Thymus (tissue), 14 donors: ENCODE measurements around the gene MND1. TPM values are rescaled to one million over a fixed set of nuclear protein-coding genes. Genes with fewer than 3 reads are reported as not detected.

Experiments
- DNase-seq, 9 donors: peaks; one replicate each; pipeline ENCODE4 v3.0.0-alpha.2; 2013; ENCODE audit warnings: low spot score in 9 of 9, low read depth in 6 of 9, missing footprints in 1 of 9
- H3K27ac ChIP-seq, 2 donors: one replicate each; pipeline ENCODE4 v1.5.1; 2013; ENCODE audit warnings: control low read depth in 1 of 2, low read depth in 1 of 2, low read length in 1 of 2, mild to moderate bottlenecking in 1 of 2, moderate library complexity in 1 of 2
- H3K27me3 ChIP-seq, 2 donors: one replicate each; pipeline ENCODE4 v1.5.1; 2013; ENCODE audit warnings: low read length in 1 of 2; ENCODE audit not compliant: control insufficient read depth in 2 of 2, insufficient read depth in 1 of 2
- H3K36me3 ChIP-seq, 2 donors: one replicate each; pipeline ENCODE4 v1.5.1; 2013; ENCODE audit warnings: low read length in 1 of 2, mild to moderate bottlenecking in 1 of 2, moderate library complexity in 1 of 2; ENCODE audit not compliant: control insufficient read depth in 2 of 2, insufficient read depth in 2 of 2
- H3K4me1 ChIP-seq, 2 donors: one replicate each; pipeline ENCODE4 v1.5.1; 2013; ENCODE audit warnings: low read length in 2 of 2; ENCODE audit not compliant: control insufficient read depth in 2 of 2, insufficient read depth in 2 of 2
- H3K4me3 ChIP-seq, 2 donors: one replicate each; pipeline ENCODE4 v1.5.1; 2013; ENCODE audit warnings: low read length in 2 of 2, control low read depth in 1 of 2, mild to moderate bottlenecking in 1 of 2
- H3K9me3 ChIP-seq, 2 donors: one replicate each; pipeline ENCODE4 v1.5.1; 2013; ENCODE audit warnings: low read length in 1 of 2, mild to moderate bottlenecking in 1 of 2; ENCODE audit not compliant: control insufficient read depth in 2 of 2, insufficient read depth in 1 of 2
- WGBS: extraction: QIAGEN DNeasy Blood & Tissue Kit; methylation state at CpG from one replicate; pipeline ENCODE4 v1.1.7; 2013; 5-methylcytosine and 5-hydroxymethylcytosine counted together
- long read RNA-seq, 10 donors: transcript quantifications; one replicate each; lab custom pipeline, GENCODE V29; 2026
- polyA plus RNA-seq: library from polyadenylated mRNA; stranded (reverse); fragments of 200-250 nt; gene quantifications from one replicate; pipeline ENCODE4 v1.2.3, GENCODE V29; 2013
- total RNA-seq: library from RNA; stranded (reverse); fragments of 120-200 nt; gene quantifications from one replicate; pipeline ENCODE4 v1.2.4, GENCODE V29; 2013
- donor health status: healthy.

The MND1 gene, protein sequence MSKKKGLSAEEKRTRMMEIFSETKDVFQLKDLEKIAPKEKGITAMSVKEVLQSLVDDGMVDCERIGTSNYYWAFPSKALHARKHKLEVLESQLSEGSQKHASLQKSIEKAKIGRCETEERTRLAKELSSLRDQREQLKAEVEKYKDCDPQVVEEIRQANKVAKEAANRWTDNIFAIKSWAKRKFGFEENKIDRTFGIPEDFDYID
- total RNA-seq (32.7 TPM), polyA plus RNA-seq (13.2 TPM)
- long read RNA-seq, donor 1, partial matches to known transcripts = 0 of 1 reads
- long read RNA-seq, donor 1, other reads (novel, unspliced or antisense) = 0 of 1 reads
- long read RNA-seq, donor 2 = 0 reads
- long read RNA-seq, donor 3, transcript MND1-201 (8 exons, 968 nt) = major isoform, 21 of 30 reads
- long read RNA-seq, donor 3, partial matches to known transcripts = 8 of 30 reads
- long read RNA-seq, donor 3, other reads (novel, unspliced or antisense) = 0 of 30 reads
- long read RNA-seq, donor 4, transcript MND1-201 (8 exons, 968 nt) = major isoform, 8 of 8 reads
- long read RNA-seq, donor 4, partial matches to known transcripts = 0 of 8 reads
- long read RNA-seq, donor 4, other reads (novel, unspliced or antisense) = 0 of 8 reads
- long read RNA-seq, donor 5, transcript MND1-201 (8 exons, 968 nt) = major isoform, 19 of 24 reads
- long read RNA-seq, donor 5, partial matches to known transcripts = 5 of 24 reads
- long read RNA-seq, donor 5, other reads (novel, unspliced or antisense) = 0 of 24 reads
- long read RNA-seq, donor 6, transcript MND1-201 (8 exons, 968 nt) = major isoform, 10 of 10 reads
- long read RNA-seq, donor 6, partial matches to known transcripts = 0 of 10 reads
- long read RNA-seq, donor 6, other reads (novel, unspliced or antisense) = 0 of 10 reads
- long read RNA-seq, donor 7, transcript MND1-201 (8 exons, 968 nt) = major isoform, 14 of 21 reads
- long read RNA-seq, donor 7, partial matches to known transcripts = 5 of 21 reads
- long read RNA-seq, donor 7, other reads (novel, unspliced or antisense) = 0 of 21 reads
- long read RNA-seq, donor 8, partial matches to known transcripts = 0 of 2 reads
- long read RNA-seq, donor 8, other reads (novel, unspliced or antisense) = 0 of 2 reads
- long read RNA-seq, donor 9, transcript MND1-201 (8 exons, 968 nt) = major isoform, 14 of 15 reads
- long read RNA-seq, donor 9, partial matches to known transcripts = 0 of 15 reads
- long read RNA-seq, donor 9, other reads (novel, unspliced or antisense) = 0 of 15 reads
- long read RNA-seq, donor 10, transcript MND1-201 (8 exons, 968 nt) = major isoform, 15 of 15 reads
- long read RNA-seq, donor 10, partial matches to known transcripts = 0 of 15 reads
- long read RNA-seq, donor 10, other reads (novel, unspliced or antisense) = 0 of 15 reads

DNA sequence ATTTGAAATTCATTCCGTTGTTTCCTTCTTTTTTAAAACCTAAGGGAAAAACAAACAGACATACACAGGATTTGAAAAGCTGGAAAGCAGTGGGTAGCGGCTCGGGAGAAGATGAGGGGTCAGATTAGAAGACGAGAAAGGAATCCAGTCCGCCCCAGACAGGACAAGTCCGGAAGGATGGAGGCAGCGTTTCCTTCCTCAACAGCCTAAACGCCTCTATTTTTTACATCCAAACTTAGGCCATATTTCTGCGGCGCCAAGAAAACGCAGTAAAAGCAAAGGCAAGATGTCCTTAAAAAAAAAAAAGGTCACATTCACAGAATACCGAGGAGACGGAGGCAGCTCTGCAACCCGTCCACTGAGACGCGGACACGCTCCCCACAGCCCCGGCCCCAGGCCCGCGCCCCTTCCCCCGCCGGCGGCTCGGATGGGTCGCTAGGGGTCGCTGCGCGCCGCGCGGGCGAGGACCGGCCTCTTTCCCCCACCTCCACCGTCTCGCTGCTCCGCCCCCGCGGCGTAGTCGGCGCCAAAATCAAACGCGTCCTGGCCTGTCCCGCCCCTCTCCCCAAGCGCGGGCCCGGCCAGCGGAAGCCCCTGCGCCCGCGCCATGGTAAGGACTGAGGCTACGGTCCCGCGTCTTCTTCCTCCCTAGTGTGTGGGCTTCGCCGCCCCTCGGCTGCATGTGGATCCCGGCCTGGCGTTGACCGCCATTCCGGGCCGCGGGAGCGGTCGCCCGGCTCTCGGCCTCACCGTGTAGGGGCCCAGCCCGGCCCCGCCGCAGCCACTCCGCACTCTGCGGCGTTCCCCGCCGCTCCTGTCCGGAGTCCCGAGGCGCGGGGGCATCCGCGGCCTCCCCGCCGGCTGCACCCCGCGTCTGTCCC lies at the start of gene MND1:
Gene MND1, plus strand, starts transcription at position 558 of the 881 bp plus-strand sequence. Its CDS starts 50 bp downstream, at position 608.
- peaks cover 0 to under 1% of the 10 kb centered on the region in 2 donors for H3K36me3 ChIP-seq
- H3K9me3 ChIP-seq = no peaks in the 10 kb centered on the region
- H3K4me1 ChIP-seq = peaks cover 29 to 47% of the 10 kb centered on the region in 2 donors
- H3K27me3 ChIP-seq = no peaks in the 10 kb centered on the region
- DNase-seq = peak; percentile 49 to 93 (median 83)
- 1% methylated on average over 86 of the region's 86 CpGs for WGBS
- peak within 1 kb of the TSS; percentile 78 to 84 for H3K4me3 ChIP-seq
- H3K27ac ChIP-seq = peak within 1 kb of the TSS; percentile 60 to 92

DNA sequence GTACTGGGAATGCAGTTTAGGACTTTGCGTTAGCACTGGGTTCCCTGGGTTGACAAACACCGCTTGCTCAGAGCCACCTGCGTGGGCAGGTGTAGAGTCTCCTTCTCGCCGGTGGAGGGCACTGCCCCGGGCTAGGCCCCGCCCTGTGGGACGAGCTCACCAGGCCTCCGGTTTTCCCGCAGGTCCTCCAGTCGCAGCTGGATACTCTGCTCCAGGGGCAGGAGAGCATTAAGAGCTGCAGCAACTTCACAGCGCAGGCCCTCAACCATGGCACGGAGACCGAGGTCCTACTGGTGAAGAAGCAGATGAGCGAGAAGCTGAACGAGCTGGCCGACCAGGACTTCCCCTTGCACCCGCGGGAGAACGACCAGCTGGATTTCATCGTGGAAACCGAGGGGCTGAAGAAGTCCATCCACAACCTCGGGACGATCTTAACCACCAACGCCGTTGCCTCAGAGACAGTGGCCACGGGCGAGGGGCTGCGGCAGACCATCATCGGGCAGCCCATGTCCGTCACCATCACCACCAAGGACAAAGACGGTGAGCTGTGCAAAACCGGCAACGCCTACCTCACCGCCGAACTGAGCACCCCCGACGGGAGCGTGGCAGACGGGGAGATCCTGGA lies 49.2 kb upstream of the MND1 start:
- H3K27ac ChIP-seq = no peak overlapping the region
- peaks cover 0 to 8% of the 10 kb centered on the region in 2 donors for H3K36me3 ChIP-seq
- no peak overlapping the region for H3K4me3 ChIP-seq
- H3K9me3 ChIP-seq = peaks cover 0 to 11% of the 10 kb centered on the region in 2 donors
- no peaks in the 10 kb centered on the region for H3K4me1 ChIP-seq
- no peaks in the 10 kb centered on the region for H3K27me3 ChIP-seq
- 97% methylated on average over 40 of the region's 40 CpGs for WGBS
- no peak for DNase-seq

- Histone ChIP-seq H3K9me3 (peaks cover 0 to 14% of the 10 kb centered on the region in 2 donors), H3K27me3 (no peaks in the 10 kb centered on the region), H3K36me3 (peaks cover 0 to 8% of the 10 kb centered on the region in 2 donors), H3K4me1 (no peaks in the 10 kb centered on the region), H3K27ac (no peak overlapping the region), H3K4me3 (no peak overlapping the region)
- 87% methylated on average over 11 of the region's 11 CpGs for WGBS
- no peak for DNase-seq
Observed at GRCh38 chr4:153296040-153296823, 48.3 kb upstream of the MND1 start.

DNA sequence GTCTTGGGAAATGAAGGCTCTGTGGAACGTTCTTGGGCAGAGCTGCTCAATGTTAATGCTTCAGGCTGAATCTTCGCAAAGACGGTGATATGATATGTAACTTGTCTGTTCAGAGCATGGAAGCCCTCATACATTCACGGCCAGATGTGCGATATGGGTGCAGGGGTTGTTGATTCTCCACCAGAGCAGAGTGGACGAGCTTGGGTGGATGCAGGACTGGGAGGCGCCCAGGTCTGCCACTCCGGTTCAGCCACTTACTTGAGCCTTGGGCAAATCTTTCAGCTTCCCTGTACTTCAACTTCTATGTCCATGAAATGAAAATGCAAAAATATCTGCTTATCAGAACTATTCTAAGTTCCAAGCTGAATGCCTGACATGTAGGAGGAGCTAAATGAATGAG lies 47.4 kb upstream of the MND1 start:
- 96% methylated on average over 8 of the region's 8 CpGs for WGBS
- no peak for DNase-seq
- Histone ChIP-seq H3K36me3 (peaks cover 0 to 8% of the 10 kb centered on the region in 2 donors), H3K27me3 (no peaks in the 10 kb centered on the region), H3K4me3 (no peak overlapping the region), H3K27ac (no peak overlapping the region), H3K9me3 (peaks cover 0 to 14% of the 10 kb centered on the region in 2 donors), H3K4me1 (no peaks in the 10 kb centered on the region)

- DNase-seq = no peak
- no peaks in the 10 kb centered on the region for H3K9me3 ChIP-seq
- WGBS = 99% methylated on average over 1 of the region's 1 CpG
Observed at GRCh38 chr4:153310793-153311192, 33.7 kb upstream of the MND1 start.

DNA sequence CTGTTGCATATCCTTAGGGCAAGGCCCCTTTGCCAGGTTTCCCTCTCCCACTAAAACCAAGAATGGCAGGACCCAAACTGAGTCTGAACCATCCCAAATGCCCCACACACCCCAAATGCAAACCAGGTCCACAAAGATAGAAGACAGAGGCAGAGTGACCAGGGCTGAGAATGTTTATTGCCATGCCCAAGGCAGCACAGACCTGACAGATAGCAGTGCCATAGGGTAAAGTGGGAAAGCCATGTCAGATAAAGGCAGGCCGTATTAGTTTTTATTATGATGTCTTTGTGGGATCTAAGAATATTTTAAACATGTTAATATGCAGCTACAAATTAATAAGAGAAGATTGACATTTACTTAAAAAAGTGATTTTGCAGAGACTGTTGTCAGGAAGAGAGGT lies 29.6 kb upstream of the MND1 start:
- no peaks in the 10 kb centered on the region for H3K9me3 ChIP-seq
- no peak for DNase-seq
- WGBS = 98% methylated on average over 1 of the region's 1 CpG
- H3K27me3 ChIP-seq = no peaks in the 10 kb centered on the region
- no peaks in the 10 kb centered on the region for H3K4me1 ChIP-seq
- H3K4me3 ChIP-seq = no peak overlapping the region
- no peaks in the 10 kb centered on the region for H3K36me3 ChIP-seq
- H3K27ac ChIP-seq = no peak overlapping the region

More at GRCh38 chr4:153310793-153311192, 33.7 kb upstream of the MND1 start:
- Histone ChIP-seq H3K27me3 (no peaks in the 10 kb centered on the region), H3K4me1 (no peaks in the 10 kb centered on the region), H3K4me3 (no peak overlapping the region), H3K27ac (no peak overlapping the region), H3K36me3 (no peaks in the 10 kb centered on the region)

DNA sequence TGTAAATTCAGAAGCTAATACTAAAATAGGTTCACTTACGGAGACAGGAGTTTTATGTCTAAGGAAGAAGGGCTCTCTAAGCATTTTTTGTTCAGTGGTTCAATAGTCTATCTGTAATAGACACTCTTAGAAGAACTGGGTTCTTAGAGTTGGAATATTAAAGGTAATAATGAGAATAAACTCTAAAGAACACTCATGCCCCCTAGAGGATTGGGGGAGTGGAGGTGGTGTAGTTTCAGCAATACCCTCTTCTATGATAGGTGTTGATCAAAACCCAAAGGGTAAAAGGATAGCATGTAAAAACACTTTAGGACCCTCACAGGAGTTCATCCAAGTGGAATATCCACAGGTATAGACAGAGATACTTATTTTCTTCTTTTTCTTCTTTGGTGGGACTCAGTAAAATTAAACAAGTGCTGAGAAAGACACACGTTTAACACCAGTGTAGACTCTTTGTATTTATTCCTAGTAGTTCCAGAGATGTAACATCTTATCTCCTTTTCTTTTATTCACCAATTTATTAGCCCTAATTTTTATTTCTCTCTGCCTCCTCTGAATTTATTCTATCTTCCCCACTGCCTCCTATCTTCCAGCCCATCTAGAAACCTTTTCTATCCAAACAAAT lies 25.7 kb upstream of the MND1 start:
- Histone ChIP-seq H3K27me3 (no peaks in the 10 kb centered on the region), H3K9me3 (no peaks in the 10 kb centered on the region), H3K4me1 (no peaks in the 10 kb centered on the region), H3K4me3 (no peak overlapping the region), H3K36me3 (no peaks in the 10 kb centered on the region), H3K27ac (no peak overlapping the region)
- 96% methylated on average over 2 of the region's 2 CpGs for WGBS
- peak in 4 of 9 donors; percentile 19 to 50 (median 24) for DNase-seq
